Measurements from ENCODE around the gene CASP2. TPM values are rescaled to one million over a fixed set of nuclear protein-coding genes. Genes with fewer than 3 reads are reported as not detected.

Gene CASP2
- 1 to 10 TPM; 4.6 to 9.3 TPM for total RNA-seq

- peak within 1 kb of the TSS; percentile 36 to 66 for H3K4me3 ChIP-seq
- H3K27ac ChIP-seq: peak within 1 kb of the TSS; percentile 60 to 83 (median 73)
- ATAC-seq (peak; percentile 94), DNase-seq (peak; percentile 98 to 99 (median 98))
- H3K27me3 ChIP-seq: no peaks in the 10 kb centered on the region
- peaks cover 45% of the 10 kb centered on the region for H3K4me1 ChIP-seq
- no peaks in the 10 kb centered on the region for H3K9me3 ChIP-seq
- WGBS, 2 donors: 2 to 12% methylated on average over 18 to 84 of the region's 84 CpGs
- peaks cover 0 to 13% of the 10 kb centered on the region in 2 donors for H3K36me3 ChIP-seq (replicated peaks in 1 of 2; ENCODE audit: insufficient read depth in 1 of 2, low read depth in 2 of 2)
- intact Hi-C loops (cut with DNase I): no loop called here
- TF ChIP-seq POLR2A (IDR thresholded peaks at IDR 0.05) (peak; percentile 39 to 76 (median 72)), CTCF (IDR thresholded peaks at IDR 0.05) (peak in 6 of 7 experiments; percentile 11 to 50 (median 42))
Observed at GRCh38 chr7:143287935-143288826, at the start of gene CASP2. TSS of gene CASP2 (plus strand) at chr7:143288351. CDS start at chr7:143288456, 105 bp downstream.

- no peaks in the 10 kb centered on the region for H3K4me1 ChIP-seq
- no peak for TF ChIP-seq CTCF (IDR thresholded peaks at IDR 0.05)
- no peak for TF ChIP-seq POLR2A (IDR thresholded peaks at IDR 0.05)
- intact Hi-C loops (cut with DNase I): loop anchor here (5.0 kb wide), 2 partner anchors 62 to 177 kb away; no protein-coding TSS in a partner anchor
- no peaks in the 10 kb centered on the region for H3K27me3 ChIP-seq
- no peaks in the 10 kb centered on the region for H3K9me3 ChIP-seq
- ATAC-seq (no peak), DNase-seq (no peak)
- H3K27ac ChIP-seq: peak overlapping the region in 1 of 4 donors; percentile 63
- no peak overlapping the region for H3K4me3 ChIP-seq
- no peaks in the 10 kb centered on the region for H3K36me3 ChIP-seq (replicated peaks in 1 of 2; ENCODE audit: insufficient read depth in 1 of 2, low read depth in 2 of 2)
Observed at GRCh38 chr7:143239813-143240212, 48.3 kb upstream of the CASP2 start.

GRCh38 chr7:143240291-143241168 lies 47.6 kb upstream of the CASP2 start:
- H3K9me3 ChIP-seq: no peaks in the 10 kb centered on the region
- H3K27ac ChIP-seq: peak overlapping the region in 1 of 4 donors; percentile 63
- TF ChIP-seq CTCF (IDR thresholded peaks at IDR 0.05) (peak; percentile 76 to 95 (median 89)), POLR2A (IDR thresholded peaks at IDR 0.05) (no peak)
- ATAC-seq (peak; percentile 92), DNase-seq (peak; percentile 73 to 80 (median 78))
- intact Hi-C loops (cut with DNase I): loop anchor here (5.0 kb wide), 2 partner anchors 62 to 177 kb away; no protein-coding TSS in a partner anchor
- H3K4me3 ChIP-seq: no peak overlapping the region
- H3K4me1 ChIP-seq: no peaks in the 10 kb centered on the region
- no peaks in the 10 kb centered on the region for H3K27me3 ChIP-seq
- H3K36me3 ChIP-seq (replicated peaks in 1 of 2; ENCODE audit: insufficient read depth in 1 of 2, low read depth in 2 of 2): no peaks in the 10 kb centered on the region
- 10% methylated on average over 9 of the region's 9 CpGs for WGBS, 2 donors

GRCh38 chr7:143242306-143242705 lies 45.8 kb upstream of the CASP2 start:
- WGBS, 2 donors: 74 to 75% methylated on average over 11 of the region's 11 CpGs
- Histone ChIP-seq H3K9me3 (no peaks in the 10 kb centered on the region), H3K4me3 (no peak overlapping the region), H3K27me3 (no peaks in the 10 kb centered on the region), H3K36me3 (replicated peaks in 1 of 2; ENCODE audit: insufficient read depth in 1 of 2, low read depth in 2 of 2) (no peaks in the 10 kb centered on the region), H3K4me1 (no peaks in the 10 kb centered on the region), H3K27ac (no peak overlapping the region)
- intact Hi-C loops (cut with DNase I): loop anchor here (5.0 kb wide), 2 partner anchors 60 to 175 kb away; no protein-coding TSS in a partner anchor
- ATAC-seq (no peak), DNase-seq (no peak)
- TF ChIP-seq POLR2A (IDR thresholded peaks at IDR 0.05): no peak
- no peak for TF ChIP-seq CTCF (IDR thresholded peaks at IDR 0.05)
